ENCODE measurements around the gene DOP1B.

The DOP1B gene

GRCh38 chr21:36205962-36206361 lies 49.3 kb downstream of the DOP1B start:
- DNase-seq (ENCODE audit: low spot score) = no peak

All from HuH-7.5 (cell line).